T47D (cell line): ENCODE data around the gene PSMB2.

Source experiments
- DNase-seq, 2 experiments: peaks; one replicate each; pipeline versions ENCODE4 v3.0.0 to v3.0.0-alpha.2; 2011 to 2012; ENCODE audit warnings: low read depth in 1 of 2, low spot score in 1 of 2
- JUND ChIP-seq: IDR thresholded peaks from 2 replicates; pipeline ENCODE4 v1.6.1; 2012; ENCODE audit warnings: low read depth
- in situ Hi-C: cut with HindIII; loops from 2 replicates; pipeline ENCODE4 v1.10.0; 2016; ENCODE audit warnings: low sequenced_read_pairs, low pct_unique_long_range_greater_than_20kb

The PSMB2 gene

GRCh38 chr1:35660581-35661473 lies 19.5 kb upstream of the PSMB2 start:
- peak in 1 of 2 experiments; percentile 75 for DNase-seq
- in situ Hi-C loops: no loop called here
- no peak for TF ChIP-seq JUND

DNA sequence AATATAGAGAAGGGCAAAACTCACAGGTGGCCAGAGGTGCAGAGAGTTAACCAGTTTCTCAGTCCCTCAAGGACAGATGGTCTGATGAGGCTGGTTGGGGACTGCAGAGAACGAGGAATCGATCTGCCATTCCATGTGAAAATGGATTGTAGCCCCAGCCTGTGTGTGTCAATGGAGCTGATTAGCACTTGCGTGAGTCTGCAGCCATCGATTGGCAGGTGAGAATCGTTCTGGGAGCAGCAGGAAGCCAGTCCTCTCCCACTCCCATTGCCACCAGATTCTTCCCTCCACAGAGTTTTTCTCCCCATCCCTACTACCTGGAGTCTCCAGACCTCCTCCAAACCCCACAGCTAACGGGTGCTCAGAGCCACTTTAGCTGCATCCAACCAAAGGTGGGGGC lies 18.3 kb upstream of the PSMB2 start:
- in situ Hi-C loops: no loop called here
- no peak for TF ChIP-seq JUND
- no peak for DNase-seq

- no peak for DNase-seq
- in situ Hi-C loops: no loop called here
Measured at GRCh38 chr1:35657851-35658250, 16.5 kb upstream of the PSMB2 start.

GRCh38 chr1:35656863-35657232 lies 15.5 kb upstream of the PSMB2 start:
- no peak for DNase-seq
- TF ChIP-seq JUND: no peak
- in situ Hi-C loops: no loop called here

More at GRCh38 chr1:35657851-35658250, 16.5 kb upstream of the PSMB2 start:
- no peak for TF ChIP-seq JUND

GRCh38 chr1:35656148-35656862 lies 15.0 kb upstream of the PSMB2 start:
- DNase-seq: no peak
- in situ Hi-C loops: no loop called here
- TF ChIP-seq JUND: no peak

- TF ChIP-seq JUND: no peak
- in situ Hi-C loops: no loop called here
- no peak for DNase-seq
Measured at GRCh38 chr1:35655196-35655595, 13.9 kb upstream of the PSMB2 start.

DNA sequence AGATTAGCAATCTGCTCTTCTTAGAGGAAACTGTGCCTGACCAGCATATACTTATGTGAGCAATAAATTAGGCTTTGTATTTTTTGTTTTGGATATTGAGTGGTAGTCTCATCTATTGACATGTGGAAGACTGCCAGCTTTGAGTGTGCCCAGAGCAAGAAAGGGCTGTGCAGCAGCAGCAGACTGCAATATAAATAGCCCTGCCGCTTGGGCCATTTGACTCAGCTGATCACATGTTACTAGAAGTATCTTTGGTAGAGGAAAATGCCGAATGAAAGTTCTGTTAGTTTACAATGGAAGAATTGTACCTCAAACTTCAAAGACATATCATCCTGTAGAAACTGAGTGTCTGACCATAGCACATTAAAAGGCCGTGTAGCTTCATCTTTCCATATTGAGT lies 9.1 kb upstream of the PSMB2 start:
- no peak for TF ChIP-seq JUND
- in situ Hi-C loops: no loop called here
- no peak for DNase-seq

- no peak for TF ChIP-seq JUND
- in situ Hi-C loops: no loop called here
- peak in 1 of 2 experiments; percentile 57 for DNase-seq
Measured at GRCh38 chr1:35646043-35646442, 4.7 kb upstream of the PSMB2 start.

DNA sequence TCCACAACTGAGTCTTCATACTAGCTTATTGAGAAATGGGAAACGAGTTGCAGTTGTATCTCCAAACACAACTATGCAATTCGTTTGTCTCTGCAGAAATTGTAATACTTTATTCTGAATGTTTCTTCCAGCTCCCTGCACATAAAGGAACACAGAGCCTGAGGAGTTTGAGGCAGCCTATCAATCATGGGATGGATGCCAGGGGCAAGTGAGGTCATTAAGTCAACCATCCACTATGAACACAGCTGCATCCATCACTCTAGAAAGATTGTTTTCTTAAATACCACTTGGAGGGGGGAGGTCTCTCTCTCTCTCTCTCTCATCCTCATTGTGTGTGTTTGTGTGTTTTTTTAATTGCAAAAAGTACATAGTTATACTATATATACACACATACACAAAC lies 2.9 kb upstream of the PSMB2 start:
- no peak for DNase-seq
- in situ Hi-C loops: no loop called here
- no peak for TF ChIP-seq JUND

DNA sequence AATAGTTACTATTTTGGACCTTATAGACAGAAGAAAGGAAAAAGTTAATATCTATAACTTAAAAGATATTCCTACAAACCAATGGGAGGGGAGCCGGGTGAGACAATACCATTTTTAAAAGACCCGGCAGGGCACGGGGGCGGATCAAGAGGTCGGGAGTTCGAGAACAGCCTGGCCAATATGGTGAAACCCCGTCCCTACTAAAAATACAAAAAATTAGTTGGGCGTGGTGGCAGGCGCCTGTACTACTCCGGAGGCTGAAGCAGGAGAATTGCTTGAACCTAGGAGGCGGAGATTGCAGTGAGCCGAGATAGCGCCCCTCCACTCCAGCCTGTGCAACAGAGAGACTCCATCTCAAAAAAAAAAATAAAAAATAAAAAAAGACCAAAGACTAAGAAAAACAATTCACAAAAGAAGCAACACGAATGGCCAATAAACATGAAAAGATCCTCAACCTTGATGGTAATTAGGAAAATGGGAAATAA lies 1.2 kb upstream of the PSMB2 start:
- in situ Hi-C loops: no loop called here
- no peak for TF ChIP-seq JUND
- DNase-seq: no peak

DNA sequence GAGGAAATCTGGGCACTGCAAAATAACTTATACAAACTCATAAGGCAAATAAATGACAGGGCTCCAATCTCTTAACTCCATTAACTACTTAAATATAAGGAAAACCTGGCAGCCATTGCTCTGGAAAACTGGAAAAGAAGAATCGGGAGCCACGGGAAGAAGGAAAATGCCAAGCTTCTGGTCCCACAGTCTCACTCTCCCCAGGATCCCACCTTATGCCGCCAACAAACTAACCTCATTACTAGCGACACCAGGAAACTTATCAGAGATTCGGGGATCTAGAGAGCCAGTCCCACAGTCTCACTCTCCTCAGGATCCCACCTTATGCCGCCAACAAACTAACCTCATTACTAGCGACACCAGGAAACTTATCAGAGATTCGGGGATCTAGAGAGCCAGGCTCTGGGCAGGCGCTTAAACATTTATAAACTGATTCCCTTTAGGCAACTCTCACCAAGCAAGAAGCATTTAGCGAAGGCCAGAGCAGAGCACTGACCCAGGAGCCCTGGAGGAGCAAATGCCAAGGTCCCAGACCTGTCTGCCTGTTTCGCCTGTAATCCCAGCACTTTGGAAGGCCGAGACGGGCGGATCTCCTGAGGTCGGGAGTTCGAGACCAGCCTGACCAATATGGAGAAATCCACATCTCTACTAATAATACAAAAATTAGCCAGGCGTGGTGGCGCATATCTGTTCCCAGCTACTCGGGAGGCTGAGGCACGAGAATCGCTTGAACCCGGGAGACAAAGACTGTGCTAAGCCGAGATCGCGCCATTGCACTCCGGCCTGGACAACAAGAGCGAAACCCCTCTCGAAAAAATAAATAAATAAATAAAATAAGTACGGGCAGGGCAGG lies 720 bp downstream of the PSMB2 start:
- in situ Hi-C loops: no loop called here
- no peak for TF ChIP-seq JUND
- no peak for DNase-seq

GRCh38 chr1:35637401-35637809 lies 3.9 kb downstream of the PSMB2 start:
- in situ Hi-C loops: no loop called here
- no peak for DNase-seq

More at GRCh38 chr1:35637401-35637809, 3.9 kb downstream of the PSMB2 start:
- no peak for TF ChIP-seq JUND
